GM12874 (cell line): ENCODE results near the gene VANGL2.

Source experiments
- CTCF ChIP-seq: IDR thresholded peaks from 2 replicates; pipeline ENCODE4 v1.5.1; 2011; ENCODE audit warnings: low read depth, mild to moderate bottlenecking, control low read depth, low read length, moderate library complexity; ENCODE audit not compliant: insufficient read depth

VANGL2 gene

DNA sequence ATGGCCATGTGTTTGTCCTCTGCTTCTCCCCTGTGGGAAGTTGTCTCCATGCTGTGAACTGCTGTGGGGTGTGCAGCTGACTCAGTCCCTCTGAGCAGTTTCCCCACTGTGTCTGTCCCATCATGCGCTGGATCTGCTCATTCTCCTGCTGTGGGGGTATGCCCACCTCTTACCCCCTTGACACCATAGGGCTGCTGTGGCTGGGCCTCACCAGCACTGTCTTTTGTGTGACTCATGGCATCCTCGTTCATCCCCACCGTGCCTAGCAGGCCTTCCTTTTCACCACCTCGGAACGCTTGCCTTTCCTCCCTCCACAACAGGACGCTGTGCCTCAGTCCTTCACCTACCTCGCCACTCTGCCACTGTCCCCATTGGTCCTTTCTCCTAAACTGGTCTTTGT lies 27.3 kb downstream of the VANGL2 start:
- no peak for TF ChIP-seq CTCF

DNA sequence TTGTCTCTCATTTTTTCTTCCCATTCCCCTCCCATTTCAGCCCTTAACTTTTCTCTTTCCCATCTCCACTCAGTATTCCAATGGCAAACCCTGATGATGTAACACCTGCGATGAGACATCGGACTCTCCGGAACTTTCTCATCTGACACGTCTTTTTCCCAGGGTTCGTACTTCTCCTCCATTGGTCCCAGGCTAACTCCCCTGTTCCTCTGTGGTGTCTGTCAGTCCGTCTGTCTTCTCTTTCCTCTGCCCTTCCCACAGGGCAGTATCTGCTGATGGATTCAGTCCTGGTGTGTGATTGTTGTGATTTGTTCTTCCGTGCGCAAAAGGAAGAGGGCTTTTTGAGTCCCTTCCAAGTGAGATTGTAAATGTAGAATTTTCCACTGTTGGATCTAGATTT lies 27.7 kb downstream of the VANGL2 start:
- no peak for TF ChIP-seq CTCF

DNA sequence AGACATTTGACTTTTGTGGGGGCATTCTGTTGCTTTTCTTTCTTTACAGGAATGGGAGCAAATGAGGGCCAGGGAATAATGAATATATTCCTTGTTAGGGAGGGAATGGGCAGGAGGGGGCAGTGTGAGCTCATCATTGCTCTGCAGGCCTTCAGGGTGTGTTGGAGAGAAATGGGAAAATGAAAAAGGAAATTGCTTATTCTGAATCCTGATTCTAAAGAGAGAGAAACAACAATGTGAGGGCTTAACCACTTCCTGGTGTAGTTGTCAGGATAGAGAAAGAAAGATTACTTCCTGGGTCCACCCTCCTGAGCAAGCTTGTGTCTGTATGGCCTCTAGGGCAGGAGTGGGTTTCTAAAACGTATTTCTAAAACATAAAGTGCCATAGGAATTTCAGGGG lies 28.3 kb downstream of the VANGL2 start:
- peak; percentile 58 for TF ChIP-seq CTCF

DNA sequence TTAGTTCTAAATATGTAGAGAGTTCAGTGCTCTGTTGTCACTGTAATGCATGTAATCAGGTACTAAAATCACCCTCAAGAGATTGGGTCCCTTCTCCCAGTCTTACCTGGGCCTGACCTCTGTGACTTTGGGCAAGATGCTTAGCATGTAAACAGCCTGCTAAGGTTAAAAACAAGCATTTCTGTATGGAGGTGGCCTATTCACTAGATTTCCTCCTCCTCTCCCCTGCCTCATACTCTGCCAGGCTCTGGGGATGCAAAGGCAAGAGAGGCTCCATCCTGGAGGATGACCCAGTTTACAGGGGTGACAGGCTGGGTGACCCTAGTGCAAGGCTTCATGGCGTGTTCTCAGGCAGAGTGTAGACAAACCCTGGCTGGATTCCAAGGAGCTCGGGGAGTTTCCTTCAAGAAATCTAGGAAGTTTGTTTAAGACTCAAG lies 28.8 kb downstream of the VANGL2 start:
- TF ChIP-seq CTCF, result no peak

DNA sequence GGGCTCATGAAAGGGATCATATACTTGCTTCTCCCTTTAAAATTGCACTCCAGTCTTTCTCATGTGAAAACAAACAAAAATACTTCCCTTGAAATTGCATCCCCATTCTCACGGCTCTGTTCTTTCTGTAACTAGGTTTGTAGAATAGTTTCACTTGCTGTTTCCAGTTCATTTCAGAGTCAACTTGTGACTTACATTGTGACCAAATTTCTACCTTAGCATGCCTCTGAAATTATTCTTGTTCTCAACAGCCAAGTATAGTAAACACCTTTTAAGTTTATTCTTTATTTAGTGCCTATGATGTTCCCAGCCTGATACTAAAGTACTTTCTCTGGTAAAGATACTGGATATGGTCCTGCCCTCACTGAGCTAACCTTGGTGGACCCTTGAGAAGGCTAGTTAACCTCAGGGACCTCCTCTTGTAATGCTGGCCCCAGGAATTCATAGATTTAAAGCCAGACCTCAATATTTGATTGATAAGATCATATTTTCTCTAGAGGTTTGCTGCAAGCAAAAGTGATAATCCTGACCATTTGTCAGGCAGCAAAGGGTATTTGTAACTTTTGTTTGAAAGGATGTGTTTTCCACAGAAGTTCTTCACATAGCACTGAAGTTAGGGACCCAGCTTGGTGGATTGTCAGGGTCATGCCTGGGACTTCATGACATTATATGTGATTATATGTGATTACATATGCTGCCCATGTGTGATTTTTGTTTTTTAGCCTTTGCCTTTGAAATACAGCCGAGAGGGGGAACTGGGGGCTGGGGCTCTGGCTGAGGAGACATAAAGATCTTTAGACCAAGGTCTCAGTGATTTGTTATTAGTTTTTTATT lies 29.6 kb downstream of the VANGL2 start:
- no peak for TF ChIP-seq CTCF

DNA sequence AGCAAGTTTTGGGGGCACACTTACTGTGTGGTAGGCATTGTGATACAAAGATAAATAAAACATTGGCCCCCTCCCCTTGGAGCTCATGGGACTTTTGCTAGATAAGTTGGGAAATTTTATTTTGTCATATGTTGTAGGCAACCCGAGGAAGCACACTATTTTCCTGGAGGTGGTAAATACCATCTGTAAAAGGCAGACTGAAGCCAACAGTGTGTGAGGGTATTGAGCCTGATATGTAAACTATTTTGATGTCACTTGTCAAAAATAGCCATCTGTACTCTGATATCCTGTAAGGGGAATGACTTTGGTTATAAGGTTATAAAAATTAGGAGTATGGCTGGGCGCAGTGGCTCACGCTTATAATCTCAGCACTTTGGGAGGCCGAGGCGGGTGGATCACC lies 30.6 kb downstream of the VANGL2 start:
- TF ChIP-seq CTCF, result no peak

GRCh38 chr1:160431571-160431970 lies 31.2 kb downstream of the VANGL2 start:
- no peak for TF ChIP-seq CTCF
